HepG2 (cell line): ENCODE data around the gene DNMBP. TPM values are rescaled to one million over a fixed set of nuclear protein-coding genes. Genes with fewer than 3 reads are reported as not detected.
"Not testable (repeated sequence)": the region's sequence is repeated elsewhere in the genome, so short reads cannot be mapped to it uniquely, and the experiment has no call there.

Experiments used
- ATAC-seq: fragments of 200-7000 bp; cut with Tn5 transposase; 3 replicates; pipeline ENCODE4 v1.9.1; 2020; ENCODE audit warnings: mild to moderate bottlenecking, moderate library complexity
- BruUV-seq: library from RNA; stranded (reverse); fragments of 400-500 nt; replicated peaks from 2 replicates; lab custom pipeline; 2021; lab: Mats Ljungman, UMichigan
- CTCF ChIA-PET: fragments of 300-600 bp; formaldehyde crosslinking; extraction: SDS; loops from one replicate; lab custom pipeline; 2021; ENCODE audit warnings: low total read pairs, inconsistent platforms, low intra/inter-chr PET ratio; lab: Yijun Ruan, JAX
- POLR2A ChIA-PET: fragments of 350-600 bp; sonication (Branson Sonifier 250); formaldehyde crosslinking; loops from one replicate; lab custom pipeline; 2020; ENCODE audit warnings: antibody characterized with exemption, inconsistent platforms; lab: Yijun Ruan, JAX
- DNase-seq: peaks from one replicate; pipeline ENCODE4 v3.0.0-alpha.2; 2015; ENCODE audit warnings: low spot score
- FAIRE-seq: peaks from 3 replicates; lab custom pipeline; 2011; peaks lifted over from hg19 to GRCh38; lab: Jason Lieb, UNC
- H2AFZ ChIP-seq: one replicate; pipeline ENCODE4 v1.6.1; 2011; ENCODE audit warnings: low read length, inconsistent platforms
- H3K27ac ChIP-seq: fragments of 300-600 bp; 3 replicates; pipeline ENCODE4 v1.8.0; 2011; ENCODE audit warnings: mixed run types, mild to moderate bottlenecking, mixed read lengths, low read length, inconsistent platforms; ENCODE audit not compliant: insufficient read depth; ENCODE audit errors: extremely low read length
- H3K27me3 ChIP-seq, 2 experiments: fragments of 200-600 bp in 1 of 2; 2 replicates in 1 of 2; 3 replicates in 1 of 2; pipeline versions ENCODE4 v1.6.0 to v1.8.0; 2011; ENCODE audit warnings: low read length in 2 of 2, mild to moderate bottlenecking in 2 of 2, moderate library complexity in 2 of 2, inconsistent platforms in 1 of 2; ENCODE audit not compliant: insufficient read depth in 2 of 2, control insufficient read depth in 1 of 2
- H3K36me3 ChIP-seq, 2 experiments: fragments of 200-600 bp in 1 of 2; replicated peaks in 1 of 2; 2 replicates in 1 of 2; 3 replicates in 1 of 2; pipeline versions ENCODE4 v1.5.1 to v1.8.0; 2011; ENCODE audit warnings: low read length in 2 of 2, inconsistent platforms in 1 of 2; ENCODE audit not compliant: insufficient read depth in 2 of 2, control insufficient read depth in 1 of 2
- H3K4me1 ChIP-seq: 2 replicates; pipeline ENCODE4 v1.5.1; 2012; ENCODE audit warnings: low read length, inconsistent platforms; ENCODE audit not compliant: insufficient read depth
- H3K4me2 ChIP-seq: 2 replicates; pipeline ENCODE4 v1.6.0; 2011; ENCODE audit warnings: low read depth, low read length, inconsistent platforms
- H3K4me3 ChIP-seq, 3 experiments: fragments of 200-600 bp in 1 of 3; sonication (generic), shearing (Covaris generic) in 1 of 3; replicated peaks in 1 of 3; 2 replicates each; pipeline ENCODE4 v1.5.1; 2011 to 2016; ENCODE audit warnings: low read length in 3 of 3, inconsistent platforms in 2 of 3, low read depth in 2 of 3, mild to moderate bottlenecking in 2 of 3, control low read depth in 1 of 3, mixed read lengths in 1 of 3; ENCODE audit not compliant: insufficient read depth in 1 of 3
- H3K79me2 ChIP-seq: one replicate; pipeline ENCODE4 v1.6.1; 2011; ENCODE audit warnings: low read length, inconsistent platforms; ENCODE audit not compliant: insufficient read depth
- H3K9ac ChIP-seq: 2 replicates; pipeline ENCODE4 v1.6.0; 2011; ENCODE audit warnings: mild to moderate bottlenecking, low read depth, low read length, inconsistent platforms; ENCODE audit not compliant: insufficient read depth
- H3K9me3 ChIP-seq: 2 replicates; pipeline ENCODE4 v1.5.1; 2012; ENCODE audit warnings: mild to moderate bottlenecking, low read length
- H4K20me1 ChIP-seq: 2 replicates; pipeline ENCODE4 v1.6.0; 2011; ENCODE audit warnings: inconsistent platforms, mild to moderate bottlenecking, low read length, moderate library complexity; ENCODE audit not compliant: insufficient read depth
- CEBPG ChIP-seq: IDR thresholded peaks from 2 replicates; pipeline ENCODE4 v1.6.1; 2016
- CREB1 ChIP-seq, 2 experiments: fragments of 450-650 bp in 1 of 2; IDR thresholded peaks; 2 replicates each; pipeline ENCODE4 v1.6.1; 2016 to 2017; ENCODE audit warnings: control low read depth in 1 of 2, mild to moderate bottlenecking in 1 of 2, missing compliant biosample characterization in 1 of 2, missing genetic modification characterization in 1 of 2
- ZNF446 ChIP-seq: sonication (generic); formaldehyde crosslinking; IDR thresholded peaks from 2 replicates; pipeline ENCODE4 v1.5.0; 2020; ENCODE audit warnings: mild to moderate bottlenecking, missing genetic modification reagents
- WGBS: methylation state at CpG from one replicate; pipeline ENCODE4 v1.1.6; 2017; ENCODE audit warnings: low lambda C conversion rate; 5-methylcytosine and 5-hydroxymethylcytosine counted together
- in situ Hi-C: cut with HindIII; loops from 2 replicates; pipeline ENCODE4 v1.10.0; 2017; ENCODE audit warnings: low pct_unique_long_range_greater_than_20kb; ENCODE audit not compliant: extremely low pct_ligation_motif_present
- intact Hi-C: fragments of 100-400 bp; cut with micrococcal nuclease; formaldehyde crosslinking; loops from one replicate; pipeline ENCODE4 v1.10.0; 2022; ENCODE audit not compliant: unreplicated experiment
- polyA plus RNA-seq, 8 experiments: library from polyadenylated mRNA; depleted of rRNA in 3 of 8; stranded (reverse) in 7 of 8; unstranded in 1 of 8; fragments of >200 nt; fragmentation: Illumina TruSeq in 4 of 8; extraction: Trizol in 4 of 8; gene quantifications; 2 replicates each; pipeline versions ENCODE4 v1.2.1 to v1.2.3, GENCODE V29; 2011 to 2016; ENCODE audit warnings: low read depth in 4 of 8, missing spikeins in 1 of 8, mixed read lengths in 1 of 8; ENCODE audit not compliant: insufficient read depth in 1 of 8
- total RNA-seq, 5 experiments: library from RNA; depleted of rRNA; stranded (reverse); fragments of >200 nt; fragmentation: Illumina TruSeq; extraction: Trizol; gene quantifications; 2 replicates each; pipeline ENCODE4 v1.2.3, GENCODE V29; 2016; ENCODE audit warnings: low read depth in 1 of 5
- TF ChIP-seq, protein P1 (sequence below): sonication (generic); formaldehyde crosslinking; IDR thresholded peaks from 2 replicates; pipeline ENCODE4 v1.5.0; 2020; ENCODE audit warnings: mild to moderate bottlenecking, missing genetic modification reagents

DNMBP gene
- total and polyA plus RNA-seq, 2 of the 13 experiments (the other 11 are each of a cell fraction or from before 2014, with no cell fraction given) = 3.6 to 6.3 TPM

GRCh38 chr10:99993701-99994689, 15.8 kb downstream of the DNMBP start:
- TF ChIP-seq CREB1 (IDR thresholded peaks at IDR 0.05) = 0 out of 2 replicates have a peak, but pooled peaks have one; percentile 13
- no peak for TF ChIP-seq CREB1 (CRISPR knock-in tag; IDR thresholded peaks at IDR 0.05)
- no peak for TF ChIP-seq ZNF446 (CRISPR knock-in tag)
- Histone ChIP-seq H3K27ac (no peak overlapping the region), H2AFZ (no peak overlapping the region), H4K20me1 (no peaks in the 10 kb centered on the region), H3K36me3 (no peaks in the 10 kb centered on the region), H3K9ac (no peak overlapping the region), H3K4me2 (no peak overlapping the region), H3K79me2 (no peaks in the 10 kb centered on the region), H3K9me3 (no peaks in the 10 kb centered on the region), H3K4me1 (peaks cover 9% of the 10 kb centered on the region), H3K27me3 (no peaks in the 10 kb centered on the region), H3K4me3 (no peak overlapping the region)
- FAIRE-seq = no peak
- intact Hi-C loops (no loop called here), in situ Hi-C loops (no loop called here)
- ChIA-PET POLR2A (interaction anchor here (1.6 kb wide), 1 partner anchor 16 kb away, joined by 4 read pairs; the partner anchor contains the start of gene DNMBP), CTCF (no interaction called here)
- no TSS peak for BruUV-seq
- 97% methylated on average over 8 of the region's 8 CpGs for WGBS
- ATAC-seq = no peak
- DNase-seq = no peak

- TF ChIP-seq CEBPG (CRISPR knock-in tag) = peak; percentile 35; the same call in 1 of the 2 replicates
- TF ChIP-seq, protein P1, sequence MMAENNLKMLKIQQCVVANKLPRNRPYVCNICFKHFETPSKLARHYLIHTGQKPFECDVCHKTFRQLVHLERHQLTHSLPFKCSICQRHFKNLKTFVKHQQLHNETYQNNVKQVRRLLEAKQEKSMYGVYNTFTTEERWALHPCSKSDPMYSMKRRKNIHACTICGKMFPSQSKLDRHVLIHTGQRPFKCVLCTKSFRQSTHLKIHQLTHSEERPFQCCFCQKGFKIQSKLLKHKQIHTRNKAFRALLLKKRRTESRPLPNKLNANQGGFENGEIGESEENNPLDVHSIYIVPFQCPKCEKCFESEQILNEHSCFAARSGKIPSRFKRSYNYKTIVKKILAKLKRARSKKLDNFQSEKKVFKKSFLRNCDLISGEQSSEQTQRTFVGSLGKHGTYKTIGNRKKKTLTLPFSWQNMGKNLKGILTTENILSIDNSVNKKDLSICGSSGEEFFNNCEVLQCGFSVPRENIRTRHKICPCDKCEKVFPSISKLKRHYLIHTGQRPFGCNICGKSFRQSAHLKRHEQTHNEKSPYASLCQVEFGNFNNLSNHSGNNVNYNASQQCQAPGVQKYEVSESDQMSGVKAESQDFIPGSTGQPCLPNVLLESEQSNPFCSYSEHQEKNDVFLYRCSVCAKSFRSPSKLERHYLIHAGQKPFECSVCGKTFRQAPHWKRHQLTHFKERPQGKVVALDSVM (CRISPR knock-in tag) = peak; percentile 74
- in situ Hi-C loops, FAIRE-seq, POLR2A ChIA-PET, H3K4me3 ChIP-seq, BruUV-seq, H3K27me3 ChIP-seq, H3K79me2 ChIP-seq, CTCF ChIA-PET, H3K27ac ChIP-seq, H3K4me2 ChIP-seq, H4K20me1 ChIP-seq, intact Hi-C loops, H3K36me3 ChIP-seq, ATAC-seq, H3K9me3 ChIP-seq, H3K9ac ChIP-seq, DNase-seq, H2AFZ ChIP-seq: not testable (repeated sequence)
- H3K4me1 ChIP-seq = peaks cover 16% of the 10 kb centered on the region
- 92% methylated on average over 5 of the region's 5 CpGs for WGBS
These were observed 24.1 kb downstream of the DNMBP start for GRCh38 chr10:99985637-99986036.
